Right atrium auricular region (tissue), 2 donors: ENCODE measurements around the gene MT3. TPM values are rescaled to one million over a fixed set of nuclear protein-coding genes. Genes with fewer than 3 reads are reported as not detected.

ENCODE experiments used
- DNase-seq: peaks from one replicate; pipeline ENCODE4 v3.0.0-alpha.2; 2019; ENCODE audit warnings: low spot score
- H3K27ac ChIP-seq, 2 donors: fragments of 200-600 bp; sonication (generic); 1 replicate in 1 of 2; 2 replicates in 1 of 2; pipeline ENCODE4 v1.5.1; 2016 to 2019
- H3K27me3 ChIP-seq, 2 donors: fragments of 200-600 bp; sonication (generic); one replicate each; pipeline versions ENCODE4 v1.5.1 to v1.6.0; 2017 to 2019
- H3K36me3 ChIP-seq: fragments of 200-600 bp; sonication (generic); one replicate; pipeline ENCODE4 v1.5.1; 2016
- H3K4me1 ChIP-seq, 2 donors: fragments of 200-600 bp; sonication (generic); one replicate each; pipeline versions ENCODE4 v1.5.1 to v1.6.0; 2017 to 2019
- H3K4me3 ChIP-seq, 2 donors: fragments of 200-600 bp; sonication (generic); 1 replicate in 1 of 2; 2 replicates in 1 of 2; pipeline ENCODE4 v1.5.1; 2017 to 2019; ENCODE audit warnings: mild to moderate bottlenecking in 1 of 2, moderate library complexity in 1 of 2
- H3K9me3 ChIP-seq, 2 donors: fragments of 200-600 bp; sonication (generic); one replicate each; pipeline ENCODE4 v1.5.1; 2019
- total RNA-seq, 2 donors: library from RNA; depleted of rRNA; stranded (reverse); fragments of >200 nt; gene quantifications; one replicate each; pipeline ENCODE4 v1.1.0, GENCODE V29; 2016
- TF ChIP-seq, protein P1 (sequence below), 2 donors: fragments of 200-600 bp; sonication (generic); IDR thresholded peaks; one replicate each; pipeline ENCODE4 v1.5.1; 2019; ENCODE audit warnings: antibody characterized with exemption in 2 of 2

Gene MT3
- total RNA-seq, 2 donors from 2014 or later = not detected

DNA sequence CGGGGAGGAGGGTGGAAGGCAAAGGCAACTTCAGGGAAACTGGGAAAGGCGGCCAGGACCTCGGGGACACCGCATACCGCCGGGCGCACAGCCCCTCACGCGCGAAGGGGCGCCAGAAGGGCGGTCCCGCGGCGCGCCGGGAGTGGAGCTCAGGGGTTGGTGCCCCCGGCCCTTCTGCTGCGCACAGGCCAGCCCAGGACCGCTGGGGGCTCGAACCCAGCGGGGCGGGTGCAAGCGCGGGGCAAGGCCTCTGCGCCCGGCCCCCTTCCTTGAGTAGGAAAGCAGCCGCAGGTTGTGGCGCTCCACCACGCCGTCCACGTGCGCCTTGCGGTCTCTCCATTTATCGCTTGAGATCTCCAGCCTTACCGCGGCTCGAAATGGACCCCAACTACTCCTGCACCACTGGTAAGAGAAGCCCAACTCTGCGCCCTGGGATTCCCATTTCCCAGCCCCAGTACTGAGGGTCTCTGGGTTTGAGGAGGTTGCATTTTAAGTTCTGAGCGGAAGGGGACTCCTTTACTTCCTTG is 46.2 kb downstream of the MT3 start:
- Histone ChIP-seq H3K27ac (no peak overlapping the region), H3K4me3 (peak overlapping the region in 1 of 2 donors; percentile 23), H3K36me3 (no peaks in the 10 kb centered on the region), H3K9me3 (no peaks in the 10 kb centered on the region), H3K27me3 (no peaks in the 10 kb centered on the region), H3K4me1 (peaks cover 0 to 36% of the 10 kb centered on the region in 2 donors)
- no peak for DNase-seq
- TF ChIP-seq, protein P1, sequence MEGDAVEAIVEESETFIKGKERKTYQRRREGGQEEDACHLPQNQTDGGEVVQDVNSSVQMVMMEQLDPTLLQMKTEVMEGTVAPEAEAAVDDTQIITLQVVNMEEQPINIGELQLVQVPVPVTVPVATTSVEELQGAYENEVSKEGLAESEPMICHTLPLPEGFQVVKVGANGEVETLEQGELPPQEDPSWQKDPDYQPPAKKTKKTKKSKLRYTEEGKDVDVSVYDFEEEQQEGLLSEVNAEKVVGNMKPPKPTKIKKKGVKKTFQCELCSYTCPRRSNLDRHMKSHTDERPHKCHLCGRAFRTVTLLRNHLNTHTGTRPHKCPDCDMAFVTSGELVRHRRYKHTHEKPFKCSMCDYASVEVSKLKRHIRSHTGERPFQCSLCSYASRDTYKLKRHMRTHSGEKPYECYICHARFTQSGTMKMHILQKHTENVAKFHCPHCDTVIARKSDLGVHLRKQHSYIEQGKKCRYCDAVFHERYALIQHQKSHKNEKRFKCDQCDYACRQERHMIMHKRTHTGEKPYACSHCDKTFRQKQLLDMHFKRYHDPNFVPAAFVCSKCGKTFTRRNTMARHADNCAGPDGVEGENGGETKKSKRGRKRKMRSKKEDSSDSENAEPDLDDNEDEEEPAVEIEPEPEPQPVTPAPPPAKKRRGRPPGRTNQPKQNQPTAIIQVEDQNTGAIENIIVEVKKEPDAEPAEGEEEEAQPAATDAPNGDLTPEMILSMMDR (IDR thresholded peaks at IDR 0.05) = no peak

DNA sequence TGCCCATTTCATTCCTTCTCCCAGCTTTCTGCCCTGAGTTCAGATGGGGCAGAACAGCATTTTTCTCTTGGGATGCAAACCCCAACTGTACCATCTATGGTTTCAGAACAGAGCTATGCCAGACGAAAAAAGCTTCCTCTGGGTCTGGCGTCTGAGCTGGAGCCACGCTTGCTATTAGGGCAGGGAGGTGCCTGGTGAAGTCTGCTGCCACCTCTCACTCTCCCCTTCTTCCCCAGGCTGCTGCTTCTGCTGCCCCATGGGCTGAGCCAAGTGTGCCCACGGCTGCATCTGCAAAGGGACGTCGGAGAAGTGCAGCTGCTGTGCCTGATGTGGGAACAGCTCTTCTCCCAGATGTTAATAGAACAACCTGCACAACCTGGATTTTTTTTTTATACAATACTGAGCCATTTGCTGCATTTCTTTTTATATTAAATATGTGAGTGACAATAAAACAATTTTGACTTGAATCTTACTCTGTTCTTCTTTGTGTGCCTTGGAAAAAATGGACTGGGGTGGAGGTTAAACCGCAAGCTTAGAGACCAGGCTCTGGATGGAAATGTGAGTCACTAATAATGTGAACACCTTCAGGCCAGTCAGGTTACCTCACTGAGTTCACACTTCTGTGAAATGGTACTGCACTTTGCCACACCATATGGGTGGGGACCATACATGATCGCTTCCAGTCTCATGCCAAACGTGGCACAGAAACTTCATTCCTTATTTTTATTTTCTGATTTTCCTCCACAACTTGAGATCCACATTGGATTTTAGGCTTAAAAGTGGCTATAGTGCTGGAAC is 47.5 kb downstream of the MT3 start:
- TF ChIP-seq, protein P1 (IDR thresholded peaks at IDR 0.05) = no peak
- H3K4me1 ChIP-seq = peaks cover 0 to 32% of the 10 kb centered on the region in 2 donors
- no peaks in the 10 kb centered on the region for H3K27me3 ChIP-seq
- H3K4me3 ChIP-seq = no peak overlapping the region
- no peaks in the 10 kb centered on the region for H3K36me3 ChIP-seq
- no peak for DNase-seq
- no peaks in the 10 kb centered on the region for H3K9me3 ChIP-seq
- H3K27ac ChIP-seq = no peak overlapping the region

DNA sequence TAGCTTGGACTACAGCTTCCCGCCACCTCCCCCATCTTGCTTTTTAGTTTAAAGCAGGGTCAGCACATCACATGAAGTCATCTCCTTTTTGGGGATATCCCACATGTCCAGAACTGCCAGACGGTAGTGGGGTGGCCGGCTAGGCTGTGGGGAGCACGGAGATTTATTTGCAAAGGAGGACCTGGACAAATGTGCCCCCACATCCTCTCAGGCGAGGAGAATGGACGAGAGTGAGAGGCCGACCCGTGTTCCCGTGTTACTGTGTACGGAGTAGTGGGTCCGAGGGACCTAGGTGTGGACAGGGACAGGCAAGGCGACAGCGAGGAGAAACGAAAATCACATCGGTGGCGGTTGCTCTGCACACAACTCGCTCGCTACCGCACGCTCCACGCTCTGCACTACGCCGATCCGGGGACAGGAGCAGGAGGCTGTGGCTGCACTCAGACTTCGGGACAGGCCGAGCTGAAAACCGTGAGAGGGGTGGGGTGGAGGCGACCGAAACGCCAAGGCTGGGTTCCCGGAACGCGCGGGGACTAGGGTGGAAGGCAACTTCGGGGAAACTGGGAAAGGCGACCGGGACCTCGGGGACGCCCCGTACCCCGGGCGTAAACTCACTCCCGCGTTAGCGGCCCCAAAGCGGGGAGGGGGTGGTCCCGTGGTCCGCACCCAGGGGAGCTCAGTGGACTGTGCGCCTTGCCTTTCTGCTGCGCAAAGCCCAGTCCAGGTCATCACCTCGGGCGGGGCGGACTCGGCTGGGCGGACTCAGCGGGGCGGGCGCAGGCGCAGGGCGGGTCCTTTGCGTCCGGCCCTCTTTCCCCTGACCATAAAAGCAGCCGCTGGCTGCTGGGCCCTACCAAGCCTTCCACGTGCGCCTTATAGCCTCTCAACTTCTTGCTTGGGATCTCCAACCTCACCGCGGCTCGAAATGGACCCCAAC is 48.8 kb downstream of the MT3 start, which contains the start of gene MT1A:
MT1A (plus strand) TSS at position 853 of the 937 bp plus-strand sequence; CDS start at position 926, 73 bp downstream.
- DNase-seq = peak; percentile 85
- peak within 1 kb of the TSS; percentile 33 to 62 for H3K4me3 ChIP-seq
- H3K27ac ChIP-seq = peak within 1 kb of the TSS; percentile 50 to 77
- H3K9me3 ChIP-seq = no peaks in the 10 kb centered on the region
- H3K4me1 ChIP-seq = peaks cover 0 to 34% of the 10 kb centered on the region in 2 donors
- H3K27me3 ChIP-seq = no peaks in the 10 kb centered on the region
- no peaks in the 10 kb centered on the region for H3K36me3 ChIP-seq
- TF ChIP-seq, protein P1 (IDR thresholded peaks at IDR 0.05) = no peak

DNA sequence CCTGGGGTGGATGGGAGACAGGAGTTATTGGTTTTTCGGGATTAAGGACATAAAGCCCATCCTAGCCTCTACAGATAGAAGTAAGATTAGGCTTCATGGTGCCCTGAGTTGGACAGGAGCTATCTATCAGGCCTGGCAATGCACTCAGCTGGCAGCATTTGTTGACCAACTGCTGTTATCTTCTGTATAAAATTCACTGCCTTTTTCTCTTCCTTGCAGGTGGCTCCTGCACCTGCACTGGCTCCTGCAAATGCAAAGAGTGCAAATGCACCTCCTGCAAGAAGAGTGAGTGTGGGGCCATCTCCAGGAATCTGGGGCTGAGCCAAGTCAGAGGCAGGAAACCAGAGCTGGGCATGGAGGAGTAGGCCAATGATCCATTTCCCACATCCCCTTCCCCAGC is 49.7 kb downstream of the MT3 start:
- Histone ChIP-seq H3K27me3 (no peaks in the 10 kb centered on the region), H3K4me3 (no peak overlapping the region)
- TF ChIP-seq, protein P1 (IDR thresholded peaks at IDR 0.05) = no peak

DNA sequence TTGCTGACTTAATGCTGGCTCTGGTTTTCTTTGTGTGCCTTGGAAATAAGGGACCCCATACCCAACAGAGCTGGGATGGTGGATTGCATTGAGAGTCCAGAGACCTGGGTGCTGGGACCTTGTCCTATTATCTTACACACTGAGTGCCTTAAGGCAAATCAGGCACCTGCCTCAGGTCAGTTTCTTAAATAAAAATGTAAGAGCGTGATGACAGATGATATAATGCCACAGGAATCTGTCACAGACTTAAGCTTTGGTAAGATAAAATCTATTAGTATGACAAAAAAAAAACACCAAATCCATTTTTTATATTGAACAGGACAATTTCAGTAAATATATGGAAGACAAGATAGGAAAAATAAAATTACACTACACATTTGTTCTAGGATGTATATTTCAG is 50.7 kb downstream of the MT3 start:
- Histone ChIP-seq H3K4me3 (no peak overlapping the region), H3K27me3 (no peaks in the 10 kb centered on the region), H3K27ac (no peak overlapping the region), H3K36me3 (no peaks in the 10 kb centered on the region), H3K9me3 (no peaks in the 10 kb centered on the region), H3K4me1 (peaks cover 0 to 32% of the 10 kb centered on the region in 2 donors)
- DNase-seq = no peak
- TF ChIP-seq, protein P1 (IDR thresholded peaks at IDR 0.05) = no peak

More for the DNA sequence above, 49.7 kb downstream of the MT3 start:
- Histone ChIP-seq H3K27ac (peak overlapping the region in 1 of 2 donors; percentile 77), H3K4me1 (peaks cover 0 to 36% of the 10 kb centered on the region in 2 donors), H3K36me3 (no peaks in the 10 kb centered on the region), H3K9me3 (no peaks in the 10 kb centered on the region)
- no peak for DNase-seq

Other genes with a start within 250 kb of the MT3 start
- 100 to 1,000 TPM; 110 to 153 TPM for gene AMFR, start 164.0 kb upstream of the MT3 start, total RNA-seq
- 10 to 100 TPM; 37.0 to 43.7 TPM for gene NUDT21, start 138.2 kb upstream of the MT3 start, total RNA-seq
- gene OGFOD1, start 138.0 kb upstream of the MT3 start, total RNA-seq = 10 to 100 TPM; 18.0 to 23.7 TPM
- gene BBS2, start 69.5 kb upstream of the MT3 start, total RNA-seq = 10 to 100 TPM; 28.6 to 49.6 TPM
- not detected for gene MT4, start 24.5 kb upstream of the MT3 start, total RNA-seq
- 100 to 1,000 TPM in 1 of 2 donors, 10 to 100 TPM in 1; 33.3 to 118 TPM for gene MT2A, start 19.1 kb downstream of the MT3 start, total RNA-seq
- 100 to 1,000 TPM; 129 to 210 TPM for gene MT1E, start 36.3 kb downstream of the MT3 start, total RNA-seq
- 1 to 10 TPM; 5.2 to 9.9 TPM for gene MT1M, start 43.1 kb downstream of the MT3 start, total RNA-seq
- gene MT1A, start 49.1 kb downstream of the MT3 start, total RNA-seq = 10 to 100 TPM in 1 of 2 donors, not detected in 1; 30.0 TPM
- not detected for gene MT1B, start 62.4 kb downstream of the MT3 start, total RNA-seq
- 1 to 10 TPM; 3.2 to 6.1 TPM for gene MT1F, start 68.4 kb downstream of the MT3 start, total RNA-seq
- gene MT1G, start 78.5 kb downstream of the MT3 start, total RNA-seq = 1 to 10 TPM in 1 of 2 donors, not detected in 1; 7.2 TPM
- gene MT1H, start 80.3 kb downstream of the MT3 start, total RNA-seq = not detected
- gene MT1X, start 92.9 kb downstream of the MT3 start, total RNA-seq = 100 to 1,000 TPM; 193 to 287 TPM
- gene NUP93, start 140.6 kb downstream of the MT3 start, total RNA-seq = 10 to 100 TPM; 18.1 to 19.8 TPM